Karpas-422 (cell line): ENCODE data around the gene TRIM40. TPM values are rescaled to one million over a fixed set of nuclear protein-coding genes. Genes with fewer than 3 reads are reported as not detected.

Experiments used
- DNase-seq: peaks from one replicate; pipeline ENCODE4 v3.0.0-alpha.2; 2015
- H2AFZ ChIP-seq: fragments of 200-600 bp; sonication (generic); 2 replicates; pipeline ENCODE4 v1.6.1; 2014; ENCODE audit warnings: antibody characterized with exemption, low read length, mixed read lengths
- H3K27ac ChIP-seq: fragments of 200-600 bp; sonication (generic); 2 replicates; pipeline ENCODE4 v1.5.1; 2014; ENCODE audit warnings: mild to moderate bottlenecking, low read length, moderate library complexity
- H3K27me3 ChIP-seq: fragments of 200-600 bp; sonication (generic); 2 replicates; pipeline ENCODE4 v1.6.1; 2014; ENCODE audit warnings: low read length, mixed read lengths
- H3K36me3 ChIP-seq: fragments of 200-600 bp; sonication (generic); 2 replicates; pipeline ENCODE4 v1.6.1; 2014; ENCODE audit warnings: low read length, mixed read lengths; ENCODE audit not compliant: insufficient read depth
- H3K4me1 ChIP-seq: fragments of 200-600 bp; sonication (generic); 2 replicates; pipeline ENCODE4 v1.6.1; 2014; ENCODE audit warnings: mild to moderate bottlenecking, low read length, mixed read lengths
- H3K4me2 ChIP-seq: fragments of 200-600 bp; sonication (generic); 2 replicates; pipeline ENCODE4 v1.6.1; 2014; ENCODE audit warnings: low read length, low read depth, mild to moderate bottlenecking; ENCODE audit not compliant: poor library complexity, severe bottlenecking
- H3K4me3 ChIP-seq: fragments of 200-600 bp; sonication (generic); 2 replicates; pipeline ENCODE4 v1.5.1; 2014; ENCODE audit warnings: mild to moderate bottlenecking, antibody characterized with exemption, low read length, mixed read lengths
- H3K79me2 ChIP-seq: fragments of 200-600 bp; sonication (generic); 2 replicates; pipeline ENCODE4 v1.6.1; 2014; ENCODE audit warnings: mild to moderate bottlenecking, low read length, mixed read lengths
- H3K9ac ChIP-seq: fragments of 200-600 bp; sonication (generic); 2 replicates; pipeline ENCODE4 v1.6.0; 2014; ENCODE audit warnings: low read length
- H3K9me2 ChIP-seq: fragments of 200-600 bp; sonication (generic), shearing (Covaris generic); replicated peaks from 2 replicates; pipeline ENCODE4 v1.6.0; 2014; ENCODE audit warnings: mild to moderate bottlenecking, low read length, moderate library complexity; ENCODE audit not compliant: insufficient read depth
- H3K9me3 ChIP-seq: fragments of 300-700, 200-600 bp; sonication (generic); 2 replicates; pipeline ENCODE4 v1.6.1; 2014; ENCODE audit warnings: low read length, mixed read lengths
- H4K20me1 ChIP-seq: fragments of 200-600 bp; sonication (generic); 2 replicates; pipeline ENCODE4 v1.6.1; 2014; ENCODE audit warnings: mild to moderate bottlenecking, antibody characterized with exemption, low read length, low read depth; ENCODE audit not compliant: insufficient read depth
- total RNA-seq: library from RNA; depleted of rRNA; stranded (reverse); fragments of >200 nt; shearing (Covaris generic); gene quantifications from 2 replicates; pipeline ENCODE4 v1.2.3, GENCODE V29; 2014; ENCODE audit warnings: low replicate concordance

The TRIM40 gene
- total RNA-seq, 1 experiment from 2014 or later: not detected

DNA sequence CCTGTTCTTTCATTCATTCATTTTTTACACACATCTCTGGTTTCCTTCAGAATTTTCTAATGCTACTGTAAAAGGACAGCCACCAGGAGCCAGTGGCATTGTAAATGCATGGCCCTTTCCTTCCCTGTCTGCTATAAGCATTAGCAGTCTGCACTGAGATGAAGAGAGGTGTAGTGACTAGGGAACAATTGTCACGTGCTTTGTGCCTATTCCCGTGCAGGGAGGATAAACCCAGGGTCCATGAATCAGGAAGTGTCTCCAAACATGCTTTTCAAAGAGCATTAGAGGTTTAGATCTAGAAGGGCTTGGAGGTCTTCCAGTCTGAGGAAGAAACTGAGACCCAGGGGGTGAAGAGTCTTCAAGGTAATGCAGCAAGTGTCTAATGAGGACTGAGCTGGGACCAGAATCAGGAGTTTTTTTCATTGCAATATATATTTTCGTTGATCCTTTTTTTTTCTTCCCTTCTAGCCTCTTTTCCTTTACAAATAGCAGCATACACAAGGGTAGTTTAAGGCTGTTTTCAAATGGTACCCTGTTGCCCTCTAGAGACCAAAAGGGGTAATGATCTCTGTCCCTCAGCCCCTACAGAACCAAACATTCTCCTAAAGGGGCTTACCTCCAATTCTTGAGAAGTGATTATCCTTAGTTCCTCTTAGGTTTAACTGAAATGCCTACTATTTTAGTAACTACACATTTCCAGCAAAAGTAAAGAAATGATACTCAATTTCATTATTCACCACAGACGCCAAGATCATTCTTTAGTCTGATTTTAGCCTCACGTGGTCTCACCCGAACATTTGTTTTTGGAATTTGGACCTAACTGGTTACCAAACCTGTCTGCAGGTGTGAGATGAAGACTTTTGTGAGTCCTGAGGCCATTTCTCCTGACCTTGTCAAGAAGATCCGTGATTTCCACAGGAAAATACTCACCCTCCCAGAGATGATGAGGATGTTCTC is 34.0 kb downstream of the TRIM40 start:
- Histone ChIP-seq H2AFZ (no peak overlapping the region), H3K27ac (no peak overlapping the region), H3K9ac (no peak overlapping the region), H3K27me3 (no peaks in the 10 kb centered on the region), H3K79me2 (no peaks in the 10 kb centered on the region), H3K36me3 (no peaks in the 10 kb centered on the region), H3K4me1 (no peaks in the 10 kb centered on the region), H3K9me2 (no peaks in the 10 kb centered on the region), H3K4me3 (no peak overlapping the region), H3K4me2 (no peak overlapping the region), H4K20me1 (no peaks in the 10 kb centered on the region), H3K9me3 (no peaks in the 10 kb centered on the region)
- peak; percentile 81 for DNase-seq

DNA sequence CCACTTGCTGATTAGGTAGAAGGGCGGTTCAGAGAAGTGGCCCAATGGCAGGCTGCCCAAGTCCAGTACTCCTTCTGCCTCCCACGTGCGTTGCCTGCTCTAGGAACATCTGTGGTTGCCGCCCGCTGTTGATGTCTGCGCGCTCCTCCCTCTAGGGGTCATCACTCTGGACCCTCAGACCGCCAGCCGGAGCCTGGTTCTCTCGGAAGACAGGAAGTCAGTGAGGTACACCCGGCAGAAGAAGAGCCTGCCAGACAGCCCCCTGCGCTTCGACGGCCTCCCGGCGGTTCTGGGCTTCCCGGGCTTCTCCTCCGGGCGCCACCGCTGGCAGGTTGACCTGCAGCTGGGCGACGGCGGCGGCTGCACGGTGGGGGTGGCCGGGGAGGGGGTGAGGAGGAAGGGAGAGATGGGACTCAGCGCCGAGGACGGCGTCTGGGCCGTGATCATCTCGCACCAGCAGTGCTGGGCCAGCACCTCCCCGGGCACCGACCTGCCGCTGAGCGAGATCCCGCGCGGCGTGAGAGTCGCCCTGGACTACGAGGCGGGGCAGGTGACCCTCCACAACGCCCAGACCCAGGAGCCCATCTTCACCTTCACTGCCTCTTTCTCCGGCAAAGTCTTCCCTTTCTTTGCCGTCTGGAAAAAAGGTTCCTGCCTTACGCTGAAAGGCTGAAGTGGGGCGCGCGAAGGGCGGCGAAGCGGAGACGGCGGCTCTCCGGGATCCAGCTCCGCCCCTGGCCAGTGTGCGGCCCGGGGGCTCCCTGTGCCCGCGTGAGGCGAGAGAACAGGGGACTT is 35.9 kb downstream of the TRIM40 start:
- DNase-seq: no peak
- Histone ChIP-seq H3K9ac (no peak overlapping the region), H3K79me2 (no peaks in the 10 kb centered on the region), H4K20me1 (no peaks in the 10 kb centered on the region), H3K4me2 (no peak overlapping the region), H3K4me1 (no peaks in the 10 kb centered on the region), H3K9me2 (no peaks in the 10 kb centered on the region), H3K36me3 (no peaks in the 10 kb centered on the region), H3K4me3 (no peak overlapping the region), H3K27me3 (no peaks in the 10 kb centered on the region), H3K27ac (no peak overlapping the region), H2AFZ (no peak overlapping the region), H3K9me3 (no peaks in the 10 kb centered on the region)

DNA sequence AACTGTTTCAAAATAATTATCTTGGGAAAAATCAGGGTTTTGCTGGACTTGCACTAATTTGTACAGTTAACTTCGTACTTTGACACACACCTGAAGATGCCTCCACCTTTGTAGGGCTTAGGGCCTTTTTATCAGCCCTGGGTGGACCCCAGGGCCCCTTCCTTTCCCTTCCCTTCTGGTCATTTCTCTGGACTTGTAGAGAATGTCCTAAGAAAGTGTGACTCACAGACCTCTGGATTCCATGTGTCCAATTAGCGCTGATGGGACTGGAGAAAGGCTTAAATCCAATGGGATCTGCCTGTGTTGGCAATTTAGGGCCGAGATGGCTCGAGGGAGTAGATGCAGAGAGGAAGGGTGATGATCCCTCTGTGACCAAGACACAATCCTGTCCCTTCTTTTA is 36.7 kb downstream of the TRIM40 start:
- H3K36me3 ChIP-seq: no peaks in the 10 kb centered on the region
- H2AFZ ChIP-seq: no peak overlapping the region
- no peak for DNase-seq
- H3K4me2 ChIP-seq: no peak overlapping the region
- H3K4me1 ChIP-seq: no peaks in the 10 kb centered on the region
- no peaks in the 10 kb centered on the region for H3K9me2 ChIP-seq
- no peak overlapping the region for H3K27ac ChIP-seq
- H3K9me3 ChIP-seq: no peaks in the 10 kb centered on the region
- no peaks in the 10 kb centered on the region for H4K20me1 ChIP-seq
- no peaks in the 10 kb centered on the region for H3K79me2 ChIP-seq
- H3K4me3 ChIP-seq: no peak overlapping the region
- H3K9ac ChIP-seq: no peak overlapping the region
- no peaks in the 10 kb centered on the region for H3K27me3 ChIP-seq

DNA sequence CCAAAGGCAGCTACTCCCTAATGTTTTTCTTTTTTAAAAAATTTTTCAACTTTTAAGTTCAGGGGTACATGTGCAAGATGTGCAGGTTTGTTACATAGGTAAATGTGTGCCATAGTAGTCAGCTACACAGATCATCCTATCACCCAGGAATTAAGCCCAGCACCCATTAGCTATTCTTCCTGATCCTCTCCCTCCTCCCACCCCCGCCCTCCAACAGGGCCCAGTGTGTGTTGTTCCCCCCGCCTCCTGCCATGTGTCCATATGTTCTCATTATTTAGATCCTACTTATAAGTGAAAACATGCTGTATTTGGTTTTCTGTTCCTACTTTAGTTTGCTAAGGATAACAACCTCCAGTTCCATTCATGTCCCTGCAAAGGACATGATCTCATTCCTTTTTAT is 39.8 kb downstream of the TRIM40 start:
- Histone ChIP-seq H3K4me2 (no peak overlapping the region), H3K9me2 (no peaks in the 10 kb centered on the region), H3K4me3 (no peak overlapping the region), H3K79me2 (no peaks in the 10 kb centered on the region), H3K4me1 (no peaks in the 10 kb centered on the region), H3K27ac (no peak overlapping the region), H3K27me3 (no peaks in the 10 kb centered on the region), H3K9me3 (peaks cover 7% of the 10 kb centered on the region), H2AFZ (no peak overlapping the region), H4K20me1 (no peaks in the 10 kb centered on the region), H3K9ac (no peak overlapping the region), H3K36me3 (no peaks in the 10 kb centered on the region)
- no peak for DNase-seq

DNA sequence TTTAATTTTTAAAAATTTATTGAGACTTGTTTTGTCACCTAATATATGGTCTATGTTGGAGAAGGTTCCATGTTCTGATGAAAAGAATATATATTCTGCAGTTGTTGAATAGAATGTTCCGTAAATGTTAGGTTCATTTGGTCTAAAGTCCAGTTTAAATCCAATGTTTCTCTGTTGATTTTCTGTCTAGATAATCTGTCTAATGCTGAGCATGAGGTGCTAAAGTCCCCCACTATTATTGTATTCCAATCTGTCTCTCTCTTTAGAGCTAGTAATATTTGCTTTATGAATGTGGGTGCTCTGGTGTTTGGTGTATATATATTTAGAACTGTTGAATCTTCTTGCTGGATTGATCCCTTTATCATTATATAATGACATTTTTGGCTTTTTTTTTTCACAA is 42.9 kb downstream of the TRIM40 start:
- no peaks in the 10 kb centered on the region for H3K9me2 ChIP-seq
- DNase-seq: no peak
- no peaks in the 10 kb centered on the region for H4K20me1 ChIP-seq
- H3K36me3 ChIP-seq: no peaks in the 10 kb centered on the region
- no peak overlapping the region for H3K4me2 ChIP-seq
- H3K9ac ChIP-seq: no peak overlapping the region
- H3K9me3 ChIP-seq: peaks cover 12% of the 10 kb centered on the region
- no peaks in the 10 kb centered on the region for H3K27me3 ChIP-seq
- H2AFZ ChIP-seq: no peak overlapping the region
- no peak overlapping the region for H3K4me3 ChIP-seq
- no peak overlapping the region for H3K27ac ChIP-seq
- H3K4me1 ChIP-seq: no peaks in the 10 kb centered on the region
- no peaks in the 10 kb centered on the region for H3K79me2 ChIP-seq

DNA sequence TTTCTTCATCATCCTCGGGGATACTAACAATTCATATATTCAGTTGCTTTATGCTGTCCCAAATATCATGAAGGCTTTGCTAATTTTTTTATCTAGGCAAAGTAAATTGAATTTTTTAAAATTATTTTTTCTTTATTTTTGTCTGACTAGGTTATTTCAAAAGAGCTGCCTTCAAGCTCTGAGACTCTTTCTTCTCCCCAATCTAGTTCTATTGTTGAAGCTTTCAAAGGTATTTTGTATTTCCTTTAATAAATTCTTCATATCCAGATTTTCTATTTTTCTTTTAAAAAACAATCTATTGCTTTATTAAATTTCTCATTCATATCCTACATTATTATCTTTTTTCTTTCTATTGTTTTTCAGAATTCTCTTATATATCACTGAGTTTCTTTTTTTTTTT is 44.2 kb downstream of the TRIM40 start:
- Histone ChIP-seq H3K4me1 (no peaks in the 10 kb centered on the region), H3K9me3 (peaks cover 12% of the 10 kb centered on the region), H3K9ac (no peak overlapping the region), H3K4me3 (no peak overlapping the region), H4K20me1 (no peaks in the 10 kb centered on the region), H3K4me2 (no peak overlapping the region), H3K27me3 (no peaks in the 10 kb centered on the region), H3K36me3 (0 out of 2 replicates have a peak, but pooled peaks cover 2% of the 10 kb centered on the region), H2AFZ (no peak overlapping the region), H3K79me2 (no peaks in the 10 kb centered on the region), H3K27ac (no peak overlapping the region), H3K9me2 (no peaks in the 10 kb centered on the region)
- DNase-seq: no peak

DNA sequence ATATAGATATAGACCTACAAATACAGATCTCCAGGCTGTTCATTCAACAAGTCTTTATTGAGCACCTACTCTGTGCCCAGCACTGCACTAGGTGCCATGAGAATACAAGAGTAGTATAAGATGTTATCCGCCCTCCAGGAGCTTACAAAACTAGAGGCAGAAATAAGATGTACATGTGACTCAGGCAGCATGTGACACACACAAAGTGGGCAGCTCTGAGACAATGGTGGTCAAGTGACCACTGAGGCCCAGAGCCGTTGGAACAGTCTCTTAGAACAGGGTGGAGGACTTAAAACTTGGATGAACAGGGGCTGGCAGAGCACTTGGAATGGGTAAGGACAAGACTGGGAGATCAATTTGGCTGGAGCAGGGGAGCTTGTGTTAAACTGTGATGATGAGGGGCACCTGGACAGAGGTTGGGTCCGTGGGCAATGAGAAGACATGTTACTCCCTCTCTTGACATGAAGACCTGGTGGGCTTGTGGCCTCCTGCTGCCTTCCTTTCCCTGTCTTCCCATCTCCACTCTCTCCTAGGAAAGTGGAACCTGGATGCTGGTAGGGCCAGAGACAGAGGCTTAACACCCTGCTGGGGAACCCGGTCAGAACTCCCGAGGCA is 48.6 kb downstream of the TRIM40 start:
- Histone ChIP-seq H3K4me2 (no peak overlapping the region), H3K27ac (no peak overlapping the region), H3K9me2 (no peaks in the 10 kb centered on the region), H3K9ac (no peak overlapping the region), H3K4me3 (no peak overlapping the region), H3K79me2 (no peaks in the 10 kb centered on the region), H2AFZ (no peak overlapping the region), H3K9me3 (peaks cover 10% of the 10 kb centered on the region), H3K36me3 (peaks cover 33% of the 10 kb centered on the region), H4K20me1 (no peaks in the 10 kb centered on the region), H3K4me1 (no peaks in the 10 kb centered on the region), H3K27me3 (no peaks in the 10 kb centered on the region)
- peak; percentile 40 for DNase-seq
